HL-60 (cell line): ENCODE measurements around the gene TSPEAR.

ENCODE experiments used
- TF ChIP-seq, protein P1 (sequence below): IDR thresholded peaks from 2 replicates; pipeline ENCODE4 v1.6.1; 2012; ENCODE audit warnings: low read depth; ENCODE audit not compliant: insufficient replicate concordance
- TF ChIP-seq, protein P2 (sequence below): IDR thresholded peaks from one replicate; pipeline ENCODE4 v1.5.1; 2011; ENCODE audit warnings: low read length, control low read depth, inconsistent platforms; ENCODE audit not compliant: insufficient read depth

DNA sequence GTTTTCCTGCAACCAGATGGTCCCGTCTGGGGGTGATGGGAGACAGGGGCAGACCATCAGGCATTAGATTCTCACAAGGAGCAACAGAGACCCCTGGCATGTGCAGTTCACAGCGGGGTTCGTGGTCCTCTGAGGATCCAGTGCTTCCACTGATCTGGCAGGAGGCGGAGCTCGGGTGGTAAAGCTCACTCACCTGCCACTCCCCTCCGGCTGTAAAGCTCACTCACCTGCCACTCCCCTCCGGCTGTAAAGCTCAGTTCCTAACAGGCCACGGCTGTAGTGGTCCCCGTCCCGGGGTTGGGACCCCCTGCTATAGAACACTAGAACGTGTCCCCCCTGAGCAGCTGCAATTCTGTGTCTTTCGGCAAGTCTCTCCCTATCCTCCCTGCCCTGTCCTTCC, 9.8 kb downstream of the TSPEAR start:
- TF ChIP-seq, protein P1, sequence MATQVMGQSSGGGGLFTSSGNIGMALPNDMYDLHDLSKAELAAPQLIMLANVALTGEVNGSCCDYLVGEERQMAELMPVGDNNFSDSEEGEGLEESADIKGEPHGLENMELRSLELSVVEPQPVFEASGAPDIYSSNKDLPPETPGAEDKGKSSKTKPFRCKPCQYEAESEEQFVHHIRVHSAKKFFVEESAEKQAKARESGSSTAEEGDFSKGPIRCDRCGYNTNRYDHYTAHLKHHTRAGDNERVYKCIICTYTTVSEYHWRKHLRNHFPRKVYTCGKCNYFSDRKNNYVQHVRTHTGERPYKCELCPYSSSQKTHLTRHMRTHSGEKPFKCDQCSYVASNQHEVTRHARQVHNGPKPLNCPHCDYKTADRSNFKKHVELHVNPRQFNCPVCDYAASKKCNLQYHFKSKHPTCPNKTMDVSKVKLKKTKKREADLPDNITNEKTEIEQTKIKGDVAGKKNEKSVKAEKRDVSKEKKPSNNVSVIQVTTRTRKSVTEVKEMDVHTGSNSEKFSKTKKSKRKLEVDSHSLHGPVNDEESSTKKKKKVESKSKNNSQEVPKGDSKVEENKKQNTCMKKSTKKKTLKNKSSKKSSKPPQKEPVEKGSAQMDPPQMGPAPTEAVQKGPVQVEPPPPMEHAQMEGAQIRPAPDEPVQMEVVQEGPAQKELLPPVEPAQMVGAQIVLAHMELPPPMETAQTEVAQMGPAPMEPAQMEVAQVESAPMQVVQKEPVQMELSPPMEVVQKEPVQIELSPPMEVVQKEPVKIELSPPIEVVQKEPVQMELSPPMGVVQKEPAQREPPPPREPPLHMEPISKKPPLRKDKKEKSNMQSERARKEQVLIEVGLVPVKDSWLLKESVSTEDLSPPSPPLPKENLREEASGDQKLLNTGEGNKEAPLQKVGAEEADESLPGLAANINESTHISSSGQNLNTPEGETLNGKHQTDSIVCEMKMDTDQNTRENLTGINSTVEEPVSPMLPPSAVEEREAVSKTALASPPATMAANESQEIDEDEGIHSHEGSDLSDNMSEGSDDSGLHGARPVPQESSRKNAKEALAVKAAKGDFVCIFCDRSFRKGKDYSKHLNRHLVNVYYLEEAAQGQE = no peak
- TF ChIP-seq, protein P2, sequence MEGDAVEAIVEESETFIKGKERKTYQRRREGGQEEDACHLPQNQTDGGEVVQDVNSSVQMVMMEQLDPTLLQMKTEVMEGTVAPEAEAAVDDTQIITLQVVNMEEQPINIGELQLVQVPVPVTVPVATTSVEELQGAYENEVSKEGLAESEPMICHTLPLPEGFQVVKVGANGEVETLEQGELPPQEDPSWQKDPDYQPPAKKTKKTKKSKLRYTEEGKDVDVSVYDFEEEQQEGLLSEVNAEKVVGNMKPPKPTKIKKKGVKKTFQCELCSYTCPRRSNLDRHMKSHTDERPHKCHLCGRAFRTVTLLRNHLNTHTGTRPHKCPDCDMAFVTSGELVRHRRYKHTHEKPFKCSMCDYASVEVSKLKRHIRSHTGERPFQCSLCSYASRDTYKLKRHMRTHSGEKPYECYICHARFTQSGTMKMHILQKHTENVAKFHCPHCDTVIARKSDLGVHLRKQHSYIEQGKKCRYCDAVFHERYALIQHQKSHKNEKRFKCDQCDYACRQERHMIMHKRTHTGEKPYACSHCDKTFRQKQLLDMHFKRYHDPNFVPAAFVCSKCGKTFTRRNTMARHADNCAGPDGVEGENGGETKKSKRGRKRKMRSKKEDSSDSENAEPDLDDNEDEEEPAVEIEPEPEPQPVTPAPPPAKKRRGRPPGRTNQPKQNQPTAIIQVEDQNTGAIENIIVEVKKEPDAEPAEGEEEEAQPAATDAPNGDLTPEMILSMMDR = no peak
